Gastroesophageal sphincter (tissue), 4 donors: ENCODE data around the gene IL4R. TPM values are rescaled to one million over a fixed set of nuclear protein-coding genes. Genes with fewer than 3 reads are reported as not detected.
"Not testable (repeated sequence)": the region's sequence is repeated elsewhere in the genome, so short reads cannot be mapped to it uniquely, and the experiment has no call there.

Experiments
- ATAC-seq: fragments of 150-250 bp; one replicate; pipeline ENCODE4 v1.9.1; 2016; ENCODE audit warnings: mild to moderate bottlenecking, moderate library complexity
- H3K27ac ChIP-seq, 4 donors: fragments of 200-600 bp; sonication (generic) in 3 of 4; 1 replicate in 3 of 4; 2 replicates in 1 of 4; pipeline ENCODE4 v1.5.1; 2016 to 2019
- H3K27me3 ChIP-seq: fragments of 200-600 bp; sonication (generic); one replicate; pipeline ENCODE4 v1.5.1; 2019
- H3K36me3 ChIP-seq, 2 donors: fragments of 200-600 bp; sonication (generic); one replicate each; pipeline ENCODE4 v1.5.1; 2019; ENCODE audit warnings: control low read depth in 1 of 2
- H3K4me1 ChIP-seq, 3 donors: fragments of 200-600 bp; sonication (generic); 1 replicate in 2 of 3; 2 replicates in 1 of 3; pipeline ENCODE4 v1.5.1; 2016 to 2019; ENCODE audit warnings: control low read depth in 2 of 3
- H3K4me3 ChIP-seq, 2 donors: fragments of 200-600 bp; sonication (generic); one replicate each; pipeline ENCODE4 v1.5.1; 2019; ENCODE audit warnings: mild to moderate bottlenecking in 1 of 2, moderate library complexity in 1 of 2
- H3K9me3 ChIP-seq, 3 donors: fragments of 200-600 bp; sonication (generic); one replicate each; pipeline ENCODE4 v1.5.1; 2017 to 2019; ENCODE audit warnings: control low read depth in 2 of 3
- CTCF ChIP-seq, 4 experiments: fragments of 200-600 bp in 2 of 4; fragments of 450-650 bp in 2 of 4; sonication (generic) in 1 of 4; IDR thresholded peaks; one replicate each; pipeline ENCODE4 v1.5.1; 2017 to 2019; ENCODE audit warnings: antibody characterized with exemption in 4 of 4, mild to moderate bottlenecking in 2 of 4, moderate library complexity in 2 of 4
- EP300 ChIP-seq: sonication (generic); formaldehyde crosslinking; IDR thresholded peaks from one replicate; pipeline ENCODE4 v1.6.1; 2017; ENCODE audit warnings: antibody characterized with exemption, mild to moderate bottlenecking
- POLR2A ChIP-seq, 2 donors: fragments of 450-650 bp; IDR thresholded peaks; one replicate each; pipeline ENCODE4 v1.6.1; 2017; ENCODE audit warnings: antibody characterized with exemption in 2 of 2, mild to moderate bottlenecking in 2 of 2, moderate library complexity in 1 of 2
- POLR2AphosphoS5 ChIP-seq: sonication (generic); formaldehyde crosslinking; IDR thresholded peaks from one replicate; pipeline ENCODE4 v1.6.1; 2017; ENCODE audit warnings: antibody characterized with exemption
- WGBS, 2 donors: methylation state at CpG; one replicate each; pipeline ENCODE4 v1.1.5; 2018; ENCODE audit warnings: low coverage in 1 of 2; 5-methylcytosine and 5-hydroxymethylcytosine counted together
- total RNA-seq, 4 donors: library from RNA; depleted of rRNA; stranded (reverse); fragments of >200 nt; gene quantifications; one replicate each; pipeline ENCODE4 v1.1.0, GENCODE V29; 2016

The IL4R gene
- total RNA-seq, 4 donors from 2014 or later = 72.3 to 212 (median 110) TPM

GRCh38 chr16:27408012-27408601 is 94.3 kb downstream of the IL4R start:
- TF ChIP-seq CTCF (IDR thresholded peaks at IDR 0.05) (no peak), POLR2AphosphoS5 (no peak), EP300 (no peak), POLR2A (IDR thresholded peaks at IDR 0.05) (no peak)
- H3K9me3 ChIP-seq = peaks cover 0 to 18% (median 0%) of the 10 kb centered on the region in 3 donors
- H3K36me3 ChIP-seq = no peaks in the 10 kb centered on the region
- H3K4me3 ChIP-seq = no peak overlapping the region
- peaks cover 45% of the 10 kb centered on the region for H3K27me3 ChIP-seq
- 61 to 65% methylated on average over 3 of the region's 3 CpGs for WGBS, 2 donors
- no peak overlapping the region for H3K27ac ChIP-seq
- H3K4me1 ChIP-seq = no peaks in the 10 kb centered on the region
- no peak for ATAC-seq

GRCh38 chr16:27408602-27409031 is 94.8 kb downstream of the IL4R start:
- Histone ChIP-seq H3K27me3 (peaks cover 39% of the 10 kb centered on the region), H3K4me1 (no peaks in the 10 kb centered on the region), H3K9me3 (peaks cover 0 to 20% (median 0%) of the 10 kb centered on the region in 3 donors), H3K36me3 (no peaks in the 10 kb centered on the region), H3K4me3 (no peak overlapping the region), H3K27ac (no peak overlapping the region)
- no peak for ATAC-seq
- TF ChIP-seq POLR2AphosphoS5 (no peak), CTCF (IDR thresholded peaks at IDR 0.05) (no peak), EP300 (no peak), POLR2A (IDR thresholded peaks at IDR 0.05) (no peak)
- 73 to 82% methylated on average over 5 to 6 of the region's 6 CpGs for WGBS, 2 donors

GRCh38 chr16:27409958-27410357 is 96.2 kb downstream of the IL4R start:
- ATAC-seq, H3K4me3 ChIP-seq, H3K36me3 ChIP-seq, H3K27ac ChIP-seq, H3K4me1 ChIP-seq: not testable (repeated sequence)
- H3K9me3 ChIP-seq = peaks cover 0 to 20% (median 0%) of the 10 kb centered on the region in 3 donors
- WGBS, 2 donors = 70 to 100% methylated on average over 1 to 2 of the region's 2 CpGs
- peaks cover 26% of the 10 kb centered on the region for H3K27me3 ChIP-seq

GRCh38 chr16:27410761-27411160 is 97.0 kb downstream of the IL4R start:
- ATAC-seq = no peak
- H3K4me3 ChIP-seq = no peak overlapping the region
- H3K27me3 ChIP-seq = peaks cover 18% of the 10 kb centered on the region
- no peak for TF ChIP-seq CTCF (IDR thresholded peaks at IDR 0.05)
- no peak for TF ChIP-seq POLR2AphosphoS5
- no peak for TF ChIP-seq EP300
- no peak for TF ChIP-seq POLR2A (IDR thresholded peaks at IDR 0.05)
- no peak overlapping the region for H3K27ac ChIP-seq
- H3K9me3 ChIP-seq = peaks cover 0 to 20% (median 0%) of the 10 kb centered on the region in 3 donors
- H3K4me1 ChIP-seq = no peaks in the 10 kb centered on the region
- 75 to 79% methylated on average over 1 of the region's 1 CpG for WGBS, 2 donors
- H3K36me3 ChIP-seq = no peaks in the 10 kb centered on the region

GRCh38 chr16:27413956-27414355 is 100.2 kb downstream of the IL4R start:
- TF ChIP-seq EP300 (no peak), POLR2A (IDR thresholded peaks at IDR 0.05) (no peak), POLR2AphosphoS5 (no peak), CTCF (IDR thresholded peaks at IDR 0.05) (no peak)
- 85% methylated on average over 2 of the region's 2 CpGs for WGBS, 2 donors

More at GRCh38 chr16:27413956-27414355, 100.2 kb downstream of the IL4R start:
- ATAC-seq = no peak
- Histone ChIP-seq H3K27ac (no peak overlapping the region), H3K36me3 (no peaks in the 10 kb centered on the region), H3K9me3 (peaks cover 0 to 20% (median 0%) of the 10 kb centered on the region in 3 donors), H3K4me3 (no peak overlapping the region), H3K4me1 (no peaks in the 10 kb centered on the region), H3K27me3 (no peaks in the 10 kb centered on the region)

Other genes starting within 250 kb of the IL4R start
- gene C16orf82, start 247.0 kb upstream of the IL4R start, total RNA-seq = not detected
- gene KDM8, start 110.4 kb upstream of the IL4R start, total RNA-seq = 10 to 100 TPM in 1 of 4 donors, 1 to 10 TPM in 3; 1.9 to 12.0 (median 4.0) TPM
- gene NSMCE1, start 45.2 kb upstream of the IL4R start, total RNA-seq = 10 to 100 TPM; 48.4 to 66.0 (median 63.3) TPM
- under 1 TPM in 3 of 4 donors, not detected in 1; 0.23 to 0.40 (median 0.25) TPM for gene IL21R, start 88.2 kb downstream of the IL4R start, total RNA-seq
- 10 to 100 TPM; 37.0 to 57.8 (median 49.1) TPM for gene GTF3C1, start 235.9 kb downstream of the IL4R start, total RNA-seq
- gene KATNIP, start 236.2 kb downstream of the IL4R start, total RNA-seq = 10 to 100 TPM in 3 of 4 donors, 1 to 10 TPM in 1; 8.1 to 20.3 (median 18.3) TPM